NCI-H1694 treated with DMSO at 0.1 percent for 48 hours (cell line): ENCODE data around the gene NR2F2.

ENCODE experiments used
- DNase-seq: peaks from one replicate; lab custom pipeline; 2025; lab: John Stamatoyannopoulos, UW

NR2F2 gene

GRCh38 chr15:96353930-96354730 lies 23.6 kb downstream of the NR2F2 start:
- no peak for DNase-seq

GRCh38 chr15:96354731-96355567 lies 24.4 kb downstream of the NR2F2 start:
- no peak for DNase-seq

- no peak for DNase-seq
Observed at GRCh38 chr15:96355568-96356187, 25.2 kb downstream of the NR2F2 start.

- DNase-seq = peak; percentile 20
Observed at GRCh38 chr15:96356494-96357455, 26.3 kb downstream of the NR2F2 start.

- no peak for DNase-seq
Observed at GRCh38 chr15:96358001-96358801, 27.7 kb downstream of the NR2F2 start.

- no peak for DNase-seq
Observed at GRCh38 chr15:96358821-96359615, 28.5 kb downstream of the NR2F2 start.

GRCh38 chr15:96359616-96360521 lies 29.4 kb downstream of the NR2F2 start:
- peak; percentile 4 for DNase-seq

- DNase-seq = no peak
Observed at GRCh38 chr15:96360581-96361308, 30.2 kb downstream of the NR2F2 start.

GRCh38 chr15:96361309-96362010 lies 31.0 kb downstream of the NR2F2 start:
- DNase-seq = no peak

- DNase-seq = no peak
Observed at GRCh38 chr15:96362011-96362754, 31.7 kb downstream of the NR2F2 start.

GRCh38 chr15:96362755-96363651 lies 32.5 kb downstream of the NR2F2 start:
- DNase-seq = no peak

- DNase-seq = no peak
Observed at GRCh38 chr15:96363707-96364106, 33.2 kb downstream of the NR2F2 start.

- no peak for DNase-seq
Observed at GRCh38 chr15:96365781-96366525, 35.5 kb downstream of the NR2F2 start.

- no peak for DNase-seq
Observed at GRCh38 chr15:96366526-96366877, 36.0 kb downstream of the NR2F2 start.
